NOMO-1 treated with DMSO at 0.1 percent for 48 hours (cell line): Measurements from ENCODE around the gene PALLD.
A peak's percentile ranks its signal among the peaks of the same experiment; 100 is the strongest.

Experiments
- DNase-seq: peaks from one replicate; lab custom pipeline; 2025; ENCODE audit not compliant: unreplicated experiment; lab: John Stamatoyannopoulos, UW

Gene PALLD

DNA sequence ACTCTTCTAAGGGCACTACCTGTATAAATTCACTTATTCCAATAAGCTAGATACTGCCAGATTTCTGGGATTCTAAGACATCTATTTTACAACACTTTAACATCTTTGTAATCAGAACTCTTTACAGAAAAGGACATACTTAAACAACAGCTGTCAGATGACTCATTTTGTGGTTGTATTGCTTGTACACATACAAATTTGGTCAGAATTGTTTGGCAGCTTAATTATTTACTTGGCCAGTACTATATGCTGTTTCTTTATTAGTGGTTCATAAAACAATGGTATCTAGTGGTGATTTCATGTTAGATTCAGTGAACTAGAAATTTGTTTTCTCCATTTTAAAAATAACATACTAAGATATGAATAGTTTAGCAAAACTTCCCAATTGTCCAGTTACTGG is 27.2 kb downstream of the PALLD start:
- no peak for DNase-seq

DNA sequence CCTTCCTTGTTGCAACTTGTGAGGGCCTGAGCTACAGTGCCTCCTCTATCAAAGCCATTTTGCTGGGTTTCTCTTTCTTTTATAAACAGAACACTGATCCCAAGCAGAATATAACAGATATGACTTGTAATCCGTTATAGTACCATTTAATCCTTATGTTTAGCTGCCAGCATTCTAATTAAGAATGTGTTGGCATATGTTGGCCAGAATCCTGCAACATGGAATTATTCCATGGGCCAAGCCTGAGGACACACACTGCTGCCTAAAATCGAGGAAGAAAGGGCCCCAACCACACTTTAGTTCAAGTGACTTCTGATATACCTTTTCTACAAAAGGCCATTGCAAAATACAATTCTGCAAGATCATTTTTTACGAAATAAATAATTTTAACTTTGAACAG is 28.0 kb downstream of the PALLD start:
- DNase-seq, result no peak

DNA sequence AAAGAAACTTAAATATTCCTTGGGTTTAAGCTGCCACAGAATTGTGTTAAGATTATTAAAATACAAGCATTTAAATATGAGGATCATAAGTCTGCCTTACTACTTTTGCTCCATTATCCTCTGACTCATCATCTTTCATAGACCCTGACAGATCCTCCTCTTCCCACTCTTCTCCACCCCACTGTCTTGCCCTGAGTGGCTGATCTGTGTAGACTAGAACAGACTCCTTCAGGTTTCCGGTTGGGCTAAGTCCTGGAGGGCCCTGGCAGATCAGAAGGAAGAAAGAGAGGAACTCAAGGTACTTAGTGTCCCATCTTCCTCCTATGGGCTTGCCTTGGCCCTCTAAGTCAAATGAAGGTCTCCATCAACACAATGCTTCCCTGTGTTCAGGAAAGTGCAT is 30.7 kb downstream of the PALLD start:
- DNase-seq, result no peak

DNA sequence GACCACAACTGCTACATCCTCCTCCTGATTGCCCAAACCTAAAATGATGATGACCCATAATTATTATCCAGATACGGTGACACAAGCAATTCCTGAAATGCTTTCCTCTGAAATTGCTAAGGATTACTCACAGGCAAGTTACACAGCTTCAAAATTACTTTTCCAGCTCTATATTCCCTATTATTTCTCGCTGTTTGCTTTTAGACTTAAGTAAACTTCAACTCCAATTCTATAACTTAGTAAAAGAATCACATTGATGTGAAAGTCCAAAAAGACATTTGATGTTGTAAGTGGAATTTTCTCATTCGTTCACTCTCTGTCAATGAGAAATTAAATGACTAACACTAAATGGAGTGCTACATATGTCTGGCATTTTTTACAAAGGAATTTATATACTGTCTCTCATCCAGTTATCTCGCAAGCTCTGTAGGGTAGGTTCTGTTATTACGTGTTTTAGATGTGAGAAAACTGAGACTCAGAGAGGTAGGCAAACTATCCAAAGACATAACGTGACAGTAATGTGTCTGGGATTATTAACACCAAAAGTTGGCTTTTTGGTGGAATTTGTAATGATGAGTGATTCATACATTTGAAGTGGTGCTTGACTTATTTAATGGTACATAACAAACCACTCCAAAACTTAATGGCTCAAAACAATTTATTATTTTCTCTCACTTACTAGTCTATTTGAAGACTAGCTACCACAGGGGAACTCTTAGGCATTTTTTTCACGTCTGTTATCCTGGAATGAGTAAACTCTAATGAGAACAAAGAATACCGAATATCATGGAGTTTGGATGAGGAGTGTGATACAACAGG is 31.5 kb downstream of the PALLD start:
- no peak for DNase-seq

DNA sequence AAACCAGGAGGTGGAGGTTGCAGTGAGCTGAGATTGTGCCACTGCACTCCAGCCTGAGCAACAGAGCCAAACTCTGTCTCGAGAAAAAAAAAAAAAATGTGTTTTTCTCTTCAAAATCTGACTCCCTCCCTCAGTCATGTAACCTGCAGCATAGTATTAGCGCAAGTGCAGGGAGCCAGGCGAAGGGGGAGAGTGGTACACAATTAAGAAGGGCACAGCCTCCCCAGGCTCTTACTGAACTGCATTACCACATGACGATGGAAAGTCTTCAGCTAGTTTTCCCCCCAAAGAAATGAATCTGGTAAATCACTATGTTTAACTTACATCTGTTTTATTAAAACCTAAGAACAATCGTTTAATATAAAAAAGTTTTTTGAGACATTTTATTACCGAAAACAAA is 32.4 kb downstream of the PALLD start:
- DNase-seq, result no peak

DNA sequence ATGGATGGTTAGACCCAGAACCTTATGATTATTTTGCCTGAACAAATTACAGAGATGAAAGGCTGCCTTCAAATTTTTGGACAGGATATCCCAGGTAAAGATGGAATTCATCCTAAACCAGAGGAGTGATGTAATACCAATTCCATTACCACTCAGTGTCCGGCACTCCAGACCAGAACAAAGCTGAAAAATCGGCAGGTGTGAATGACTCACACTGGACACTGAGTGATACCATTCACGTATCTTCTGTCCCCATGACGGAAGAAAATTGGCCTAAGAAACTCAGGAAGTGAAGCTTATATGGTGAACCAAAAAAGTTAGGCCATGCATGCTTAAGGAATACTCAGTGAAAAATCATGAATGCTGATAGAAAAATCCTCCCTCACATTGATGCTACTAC is 34.5 kb downstream of the PALLD start:
- DNase-seq, result no peak

DNA sequence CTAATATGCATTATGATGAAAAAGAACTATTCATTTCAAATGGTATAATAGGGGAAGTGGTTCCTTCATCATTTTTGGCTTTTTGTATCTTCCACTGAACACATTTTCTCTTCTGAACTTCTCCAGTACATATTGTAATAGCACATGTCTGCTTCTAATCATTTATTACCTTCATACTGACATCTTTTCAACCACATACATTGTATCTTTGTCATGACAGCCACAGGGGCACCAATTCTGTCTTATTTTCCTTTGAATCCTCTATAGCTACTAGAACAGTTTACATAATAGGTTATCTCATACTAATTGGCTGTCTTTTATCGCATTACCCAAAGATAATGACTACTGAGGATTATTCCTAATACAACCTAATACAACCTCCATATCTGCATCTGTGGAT is 37.7 kb downstream of the PALLD start:
- no peak for DNase-seq

DNA sequence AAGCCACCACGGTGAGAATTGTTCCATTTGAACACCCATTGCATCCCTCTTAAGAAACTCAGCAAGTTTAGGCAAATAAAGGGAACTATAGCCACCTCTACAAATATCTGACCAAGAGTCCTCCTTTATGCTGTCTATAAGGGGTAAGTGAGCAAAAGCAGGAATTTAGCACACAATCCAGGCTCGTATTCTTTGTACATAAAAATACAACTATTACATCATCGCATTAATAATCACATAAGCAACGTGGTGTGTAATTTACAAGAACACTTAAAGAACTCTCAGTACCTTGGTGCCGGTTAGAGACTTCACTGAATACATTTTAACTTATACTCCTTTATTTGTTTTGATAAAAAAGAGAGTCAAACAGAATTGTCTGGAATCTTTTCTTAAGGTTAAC is 38.8 kb downstream of the PALLD start:
- DNase-seq, result no peak

DNA sequence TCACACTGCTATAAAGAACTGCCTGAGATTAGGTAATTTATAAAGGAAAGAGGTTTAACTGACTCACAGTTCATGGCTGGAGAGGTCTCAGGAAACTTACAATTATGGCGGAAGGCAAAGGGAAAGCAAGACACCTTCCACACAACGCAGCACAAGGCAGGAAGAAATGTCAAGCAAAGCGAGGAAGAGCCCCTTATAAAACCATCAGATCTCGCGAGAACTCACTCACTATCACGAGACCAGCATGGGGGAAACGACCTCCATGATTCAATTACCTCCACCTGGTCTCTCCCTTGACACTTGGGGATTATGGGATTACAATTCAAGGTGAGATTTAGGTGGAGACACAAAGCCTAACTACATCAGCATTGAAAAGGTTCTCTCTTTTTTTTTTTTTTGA is 39.6 kb downstream of the PALLD start:
- no peak for DNase-seq

DNA sequence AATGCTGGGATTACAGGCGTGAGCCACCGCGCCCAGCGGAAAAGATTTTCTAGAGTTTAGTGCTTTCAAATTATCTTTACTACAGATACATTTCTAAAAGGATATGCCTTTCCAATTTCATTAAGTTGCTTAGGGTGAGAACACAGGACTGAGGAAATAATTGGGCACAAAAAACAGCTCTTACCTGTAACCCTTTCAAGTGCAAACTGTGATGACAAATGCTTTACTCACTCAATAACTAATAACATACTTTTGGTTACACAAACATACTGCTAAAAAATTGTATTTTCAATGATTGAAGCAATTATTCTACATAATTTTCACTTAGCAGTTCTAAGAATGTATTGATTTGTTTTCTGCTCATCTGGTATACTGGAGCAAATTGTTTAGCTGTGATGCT is 40.2 kb downstream of the PALLD start:
- DNase-seq, result no peak

DNA sequence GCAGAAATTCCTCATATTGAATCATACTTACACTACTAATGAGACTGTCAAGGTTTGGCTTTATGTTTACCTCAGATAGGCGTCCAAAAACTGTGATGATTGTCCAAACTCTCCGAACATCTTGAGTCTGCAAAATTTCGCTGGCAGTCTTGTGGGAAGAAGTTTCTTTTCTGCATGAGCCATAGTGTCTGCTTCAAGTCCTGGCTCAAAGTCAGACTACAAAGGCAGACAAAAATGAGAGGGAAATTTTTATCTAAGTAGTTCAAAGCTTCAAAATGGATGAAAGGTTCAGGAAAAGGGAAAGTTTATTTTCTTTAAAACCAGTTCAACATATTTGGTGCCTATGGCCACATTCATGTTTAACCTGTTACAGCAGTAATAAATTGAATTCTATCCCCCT is 40.7 kb downstream of the PALLD start:
- DNase-seq, result no peak

DNA sequence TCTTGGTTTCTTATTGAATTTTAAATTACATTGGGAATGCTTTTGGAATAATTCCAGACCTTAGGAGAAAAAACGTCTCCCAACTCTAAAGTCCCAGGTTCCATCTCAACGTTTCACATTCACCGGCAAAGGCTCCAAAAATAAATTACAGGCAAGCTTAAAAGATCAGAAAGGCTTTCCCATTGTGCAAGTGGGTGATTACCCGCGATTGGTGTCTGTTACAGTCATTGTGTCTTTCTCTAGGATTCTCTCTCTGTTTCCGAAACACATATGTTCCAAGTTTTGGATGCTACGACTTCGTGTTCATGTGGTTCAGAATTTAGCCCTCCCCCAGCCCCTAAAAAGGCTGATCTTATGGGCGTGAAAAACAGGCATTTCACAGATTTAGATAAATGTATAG is 41.8 kb downstream of the PALLD start:
- no peak for DNase-seq

DNA sequence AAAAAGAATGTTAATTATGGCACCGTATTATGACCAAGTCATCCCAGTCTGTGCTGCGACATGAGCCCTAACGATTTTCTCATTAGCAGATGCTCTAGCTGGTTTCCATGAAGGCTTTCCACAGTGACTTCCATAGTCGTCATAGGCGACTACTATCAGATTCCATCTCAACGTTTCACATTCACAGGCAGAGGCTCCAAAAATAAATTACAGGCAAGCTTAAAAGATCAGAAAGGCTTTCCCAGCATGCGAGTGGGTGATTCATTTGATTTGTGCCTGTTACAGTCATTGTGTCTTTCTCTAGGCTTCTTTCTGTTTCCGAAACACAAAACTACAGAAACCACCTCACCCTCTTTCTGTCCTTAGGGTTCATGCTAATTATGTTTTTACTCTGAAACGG is 43.2 kb downstream of the PALLD start:
- DNase-seq, result no peak

DNA sequence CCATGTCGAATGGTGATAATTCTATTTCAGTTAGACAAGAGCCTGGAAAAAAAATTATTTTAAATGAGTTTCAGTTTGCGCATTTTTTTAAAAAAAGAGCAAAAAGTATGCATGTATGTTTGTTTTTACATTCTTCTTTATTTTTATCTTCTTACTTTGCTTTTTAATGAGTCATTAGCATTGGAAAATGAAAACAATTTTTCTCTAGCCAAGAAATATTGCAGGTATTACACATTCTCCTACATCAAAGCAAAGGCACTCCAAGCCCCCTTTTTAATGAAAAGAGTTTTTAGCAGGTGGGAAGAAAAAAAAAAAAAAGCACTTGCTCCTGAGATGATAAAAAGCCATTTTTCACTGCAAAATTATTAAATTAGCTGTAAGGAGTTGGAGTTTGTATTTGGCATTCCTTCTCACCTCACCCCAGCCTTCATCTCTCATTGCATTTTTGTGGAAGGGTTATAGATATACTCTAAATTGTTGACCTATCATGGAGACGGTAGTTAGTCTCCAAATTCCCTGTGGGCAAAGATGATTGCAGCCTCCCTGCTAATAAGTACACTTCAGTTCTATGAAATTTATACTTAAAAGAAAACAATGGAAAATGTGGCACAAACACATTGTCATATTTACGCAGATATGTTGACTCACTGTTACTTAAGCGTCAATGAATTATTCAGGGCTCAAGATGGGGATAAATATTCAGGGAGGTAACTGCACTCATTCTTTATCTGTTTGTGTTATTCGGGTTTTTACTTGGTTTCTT is 43.8 kb downstream of the PALLD start:
- no peak for DNase-seq

DNA sequence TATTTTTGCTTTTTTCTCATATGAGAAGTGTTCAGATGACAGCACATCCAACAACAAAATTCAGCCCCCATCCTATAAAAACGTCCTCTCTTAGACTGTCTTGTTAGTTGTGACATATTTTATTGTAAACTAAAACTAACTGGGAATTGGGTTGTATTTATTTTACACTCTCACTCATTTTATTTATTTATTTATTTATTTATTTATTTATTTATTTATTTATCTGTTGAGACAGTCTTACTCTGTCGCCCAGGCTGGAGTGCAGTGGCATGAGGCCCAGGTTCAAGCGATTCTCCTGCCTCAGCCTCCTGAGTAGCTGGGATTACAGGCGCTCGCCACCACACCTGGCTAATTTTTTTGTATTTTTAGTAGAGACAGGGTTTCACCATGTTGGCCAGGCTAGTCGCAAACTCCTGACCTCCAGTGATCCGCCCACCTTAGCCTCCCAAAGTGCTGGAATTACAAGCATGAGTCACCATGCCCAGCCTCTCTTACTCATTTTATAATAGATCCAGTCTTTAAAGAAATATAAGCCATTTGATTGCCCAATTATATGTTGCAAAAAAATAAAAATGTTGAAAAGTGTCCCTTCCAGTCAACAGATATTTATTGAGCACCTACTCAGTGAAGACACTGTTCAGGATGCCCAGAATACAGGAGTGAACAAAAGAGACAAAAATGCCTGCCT is 44.6 kb downstream of the PALLD start:
- no peak for DNase-seq

DNA sequence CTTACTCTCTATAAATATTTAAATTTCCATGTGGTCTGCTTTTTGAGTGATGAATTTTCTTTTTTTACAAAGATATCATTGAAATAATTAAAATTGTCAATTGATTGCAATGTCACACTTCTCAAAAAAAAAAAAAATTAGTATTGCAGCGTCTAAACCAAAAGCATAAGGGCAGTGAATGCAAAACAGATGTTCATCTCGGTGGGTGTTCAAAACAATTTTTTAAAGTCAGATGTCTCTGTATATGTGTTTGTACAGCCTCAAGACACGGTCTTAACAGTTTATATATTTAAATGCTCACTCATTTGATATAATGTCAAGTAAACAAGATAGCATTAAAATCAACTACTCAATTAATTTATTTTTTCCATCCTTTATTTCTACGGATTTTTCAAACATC is 52.3 kb downstream of the PALLD start:
- DNase-seq, result no peak

DNA sequence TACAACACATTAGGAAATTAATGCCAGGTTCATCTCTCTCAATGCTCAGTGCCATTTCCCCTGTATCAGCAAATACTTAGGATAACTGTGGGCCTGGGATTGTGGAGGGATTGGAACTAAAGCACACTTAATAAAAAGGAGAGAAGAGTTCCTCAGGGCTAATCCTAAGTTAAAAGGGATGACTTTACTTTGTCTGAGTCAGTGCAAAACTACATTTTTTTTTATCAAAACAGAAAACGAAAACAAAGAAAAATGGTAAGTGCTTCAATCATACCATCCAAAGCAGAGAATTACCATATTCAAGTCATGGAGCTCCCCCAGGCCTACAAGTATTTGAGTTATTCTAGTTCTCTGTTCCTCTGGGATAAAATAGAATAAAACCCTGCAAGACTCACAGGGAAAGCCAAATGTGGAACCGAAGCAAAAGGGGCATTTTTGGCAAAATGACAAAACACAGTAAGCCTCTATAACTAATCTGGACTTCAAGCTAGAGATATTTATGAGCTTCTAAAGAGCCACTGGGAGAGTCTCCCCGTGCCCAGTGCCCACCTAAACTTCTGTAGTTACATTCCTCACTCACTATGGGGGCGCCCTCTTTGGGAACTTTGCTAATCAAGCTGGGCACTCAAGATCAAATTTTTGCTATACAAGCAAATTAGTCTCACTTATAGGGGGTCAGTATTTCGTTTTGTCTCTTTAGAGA is 53.4 kb downstream of the PALLD start:
- no peak for DNase-seq

DNA sequence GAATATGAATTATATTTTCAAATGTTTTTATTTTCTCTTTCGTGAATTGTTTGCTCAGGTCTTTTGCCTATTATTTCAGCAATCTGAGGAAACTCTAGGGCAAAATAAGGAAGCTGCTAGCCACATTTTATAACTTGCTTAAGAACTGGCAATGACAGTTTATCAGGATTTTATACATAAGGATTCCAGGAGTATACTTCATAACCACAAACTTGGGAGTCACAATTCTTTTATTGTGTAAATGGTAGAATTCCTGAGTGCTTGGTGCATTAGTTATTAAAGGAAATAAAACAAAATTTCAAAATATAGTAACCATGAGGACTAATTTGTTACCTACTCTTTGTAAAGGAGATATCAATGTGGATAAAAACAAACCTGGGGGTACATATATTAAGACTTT is 54.4 kb downstream of the PALLD start:
- peak; percentile 5 for DNase-seq

DNA sequence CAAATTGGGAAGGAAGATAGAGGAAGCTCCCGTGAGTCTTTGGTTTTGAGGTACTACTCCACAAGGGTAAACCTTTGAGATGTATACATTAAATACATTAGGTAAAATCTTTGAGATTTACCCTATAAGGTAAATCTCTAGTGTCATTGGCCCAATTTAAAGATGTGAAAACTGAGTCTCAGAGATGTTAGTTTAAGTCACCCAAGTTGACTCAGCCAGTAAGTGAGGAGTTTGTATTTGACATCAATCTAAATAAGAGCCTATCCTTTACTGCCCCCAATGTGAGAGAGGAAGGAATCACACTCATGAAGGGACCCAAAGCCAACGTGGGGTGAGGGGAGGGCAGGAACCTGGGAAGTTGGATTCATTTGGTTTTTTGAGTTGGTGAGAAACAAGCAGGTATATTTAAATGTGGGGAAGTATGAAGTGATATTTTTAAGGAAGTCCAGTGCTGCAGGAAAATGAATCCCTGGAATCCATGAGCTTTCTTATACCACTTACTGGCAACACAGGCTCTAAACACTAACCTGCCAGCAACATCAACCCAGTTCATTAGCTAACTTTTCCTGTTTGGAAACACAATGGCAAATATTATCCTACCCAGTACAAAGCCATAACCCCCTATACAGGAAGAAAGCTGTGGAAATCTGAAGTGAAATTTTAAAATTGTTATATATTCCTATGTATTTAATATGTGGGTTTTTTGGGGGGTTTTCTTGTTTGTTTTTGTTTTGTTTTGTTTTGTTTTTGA is 55.3 kb downstream of the PALLD start:
- DNase-seq, result peak; percentile 18

DNA sequence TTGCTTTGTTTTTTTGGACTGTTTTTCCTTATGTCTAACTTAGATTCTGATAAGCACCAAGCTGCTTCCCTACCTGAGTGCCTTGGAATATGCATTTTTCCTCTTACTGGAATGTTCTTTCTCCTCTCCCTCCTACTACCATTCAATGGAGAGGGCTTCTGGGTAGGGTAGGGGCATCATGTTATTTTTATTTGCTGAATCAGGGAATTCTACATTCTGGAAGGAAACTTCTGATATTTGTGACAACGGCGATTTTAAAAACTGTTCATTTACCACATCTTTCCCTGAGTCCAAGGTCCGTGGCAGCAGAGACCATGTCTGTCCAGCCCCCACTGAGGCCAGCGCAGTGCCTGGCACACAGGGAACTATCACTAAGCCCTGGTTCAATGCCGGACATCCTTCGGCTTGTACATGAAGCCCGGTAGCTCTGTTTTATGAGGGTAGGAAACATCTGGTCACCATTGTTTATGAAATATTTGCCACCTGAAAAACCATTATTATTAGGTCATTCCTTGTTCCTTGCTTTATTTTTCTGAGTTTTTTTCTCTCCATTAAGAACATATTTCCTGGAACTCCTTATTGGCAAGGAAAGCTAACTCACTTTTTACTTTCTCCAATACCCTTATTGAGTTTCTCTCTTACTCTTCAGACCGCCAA is 57.0 kb downstream of the PALLD start:
- no peak for DNase-seq
